HepG2 (cell line): ENCODE results near the gene TAF6L. TPM values are rescaled to one million over a fixed set of nuclear protein-coding genes. Genes with fewer than 3 reads are reported as not detected.
A peak's percentile ranks its signal among the peaks of the same experiment; 100 is the strongest.

Source experiments
- EHMT2 ChIP-seq: fragments of 200-600 bp; sonication (generic); IDR thresholded peaks from 2 replicates; pipeline ENCODE4 v1.7.0; 2017; ENCODE audit warnings: antibody characterized with exemption, low read depth, low read length, borderline replicate concordance
- ELK4 ChIP-seq: sonication (generic); formaldehyde crosslinking; IDR thresholded peaks from 2 replicates; pipeline ENCODE4 v1.9.0; 2021; ENCODE audit warnings: missing genetic modification reagents, borderline replicate concordance
- GATA4 ChIP-seq: sonication (generic); IDR thresholded peaks from 2 replicates; pipeline ENCODE4 v1.6.1; 2016; ENCODE audit warnings: antibody characterized with exemption, low read depth, borderline replicate concordance
- GLMP ChIP-seq: sonication (generic); formaldehyde crosslinking; IDR thresholded peaks from 2 replicates; pipeline ENCODE4 v1.9.0; 2021; ENCODE audit warnings: missing genetic modification reagents, mild to moderate bottlenecking, borderline replicate concordance
- HMG20B ChIP-seq: conservative IDR thresholded peaks from 2 replicates; pipeline ENCODE4 v1.6.1; 2016; ENCODE audit warnings: missing genetic modification reagents, missing compliant biosample characterization
- HOXA5 ChIP-seq: sonication (generic); formaldehyde crosslinking; IDR thresholded peaks from 2 replicates; pipeline ENCODE4 v1.4.0; 2020; ENCODE audit warnings: missing genetic modification reagents
- MZF1 ChIP-seq: sonication (generic); formaldehyde crosslinking; IDR thresholded peaks from 2 replicates; pipeline ENCODE4 v1.8.1; 2023; ENCODE audit warnings: mild to moderate bottlenecking, missing genetic modification reagents, borderline replicate concordance
- POGZ ChIP-seq: sonication (generic); formaldehyde crosslinking; IDR thresholded peaks from 2 replicates; pipeline ENCODE4 v1.4.0; 2020; ENCODE audit warnings: mild to moderate bottlenecking, missing genetic modification reagents
- ZNF234 ChIP-seq: sonication (generic); formaldehyde crosslinking; conservative IDR thresholded peaks from 2 replicates; pipeline ENCODE4 v1.5.1; 2020; ENCODE audit warnings: mild to moderate bottlenecking, missing genetic modification reagents
- ZNF253 ChIP-seq: sonication (generic); formaldehyde crosslinking; IDR thresholded peaks from 2 replicates; pipeline ENCODE4 v1.8.0; 2022; ENCODE audit warnings: mild to moderate bottlenecking, missing genetic modification reagents, borderline replicate concordance
- ZNF343 ChIP-seq: sonication (generic); formaldehyde crosslinking; IDR thresholded peaks from 2 replicates; pipeline ENCODE4 v1.4.0; 2020; ENCODE audit warnings: mild to moderate bottlenecking, missing genetic modification reagents
- ZNF503 ChIP-seq: sonication (generic); formaldehyde crosslinking; IDR thresholded peaks from 2 replicates; pipeline ENCODE4 v1.4.0; 2020; ENCODE audit warnings: missing genetic modification reagents
- ZNF557 ChIP-seq: sonication (generic); formaldehyde crosslinking; IDR thresholded peaks from 2 replicates; pipeline ENCODE4 v1.4.0; 2020; ENCODE audit warnings: missing genetic modification reagents
- ZNF614 ChIP-seq: IDR thresholded peaks from 2 replicates; pipeline ENCODE4 v1.6.1; 2018; ENCODE audit warnings: missing biosample characterization, missing genetic modification reagents, inconsistent platforms, borderline replicate concordance
- ZNF646 ChIP-seq: sonication (generic); formaldehyde crosslinking; IDR thresholded peaks from 2 replicates; pipeline ENCODE4 v1.9.0; 2021; ENCODE audit warnings: mild to moderate bottlenecking, missing genetic modification reagents
- ZSCAN31 ChIP-seq: sonication (generic); formaldehyde crosslinking; IDR thresholded peaks from 2 replicates; pipeline ENCODE4 v1.5.0; 2020; ENCODE audit warnings: low read depth, mild to moderate bottlenecking, missing genetic modification reagents
- polyA plus RNA-seq, 8 experiments: library from polyadenylated mRNA; depleted of rRNA in 3 of 8; stranded (reverse) in 7 of 8; unstranded in 1 of 8; fragments of >200 nt; fragmentation: Illumina TruSeq in 4 of 8; extraction: Trizol in 4 of 8; gene quantifications; 2 replicates each; pipeline versions ENCODE4 v1.2.1 to v1.2.3, GENCODE V29; 2011 to 2016; ENCODE audit warnings: low read depth in 4 of 8, missing spikeins in 1 of 8, mixed read lengths in 1 of 8; ENCODE audit not compliant: insufficient read depth in 1 of 8
- total RNA-seq, 5 experiments: library from RNA; depleted of rRNA; stranded (reverse); fragments of >200 nt; fragmentation: Illumina TruSeq; extraction: Trizol; gene quantifications; 2 replicates each; pipeline ENCODE4 v1.2.3, GENCODE V29; 2016; ENCODE audit warnings: low read depth in 1 of 5

Gene TAF6L
- total and polyA plus RNA-seq, 2 of the 13 experiments (the other 11 are each of a cell fraction or from before 2014, with no cell fraction given): 12.6 to 19.4 TPM

GRCh38 chr11:62831520-62832335 lies 60.5 kb downstream of the TAF6L start, which contains the start of gene STX5 (continued):
- no peak for TF ChIP-seq ZNF646 (CRISPR knock-in tag)
- TF ChIP-seq POGZ (CRISPR knock-in tag): peak; percentile 47; the same call in 1 of the 2 replicates
- no peak; the same call in 1 of the 2 replicates for TF ChIP-seq HOXA5
- TF ChIP-seq ZNF253: no peak
- no peak for TF ChIP-seq ZNF503 (CRISPR knock-in tag)
- TF ChIP-seq ZNF557 (CRISPR knock-in tag): no peak
- TF ChIP-seq ELK4 (CRISPR knock-in tag): no peak
- no peak for TF ChIP-seq HMG20B
- no peak for TF ChIP-seq ZNF234 (CRISPR knock-in tag)
- no peak for TF ChIP-seq GLMP
- TF ChIP-seq GATA4: peak; percentile 63; the same call in 1 of the 2 replicates
- TF ChIP-seq ZNF343 (CRISPR knock-in tag): peak; percentile 79
- no peak for TF ChIP-seq ZSCAN31 (CRISPR knock-in tag)
- TF ChIP-seq ZNF614 (CRISPR knock-in tag): no peak
- TF ChIP-seq EHMT2: no peak
- TF ChIP-seq MZF1: no peak
